ENCODE data around the gene ZNF648.
"Not testable (repeated sequence)": the region's sequence is repeated elsewhere in the genome, so short reads cannot be mapped to it uniquely, and the experiment has no call there.

Gene ZNF648

GRCh38 chr1:182061594-182061993 is at the start of gene ZNF648:
TSS of gene ZNF648 (minus strand) at chr1:182061712. CDS start at chr1:182058010, 3,702 bp downstream.
- no peak within 1 kb of the TSS for H2AFZ ChIP-seq (ENCODE audit: low read depth, low read length)
- H3K4me3 ChIP-seq (ENCODE audit: low read length), result no peak within 1 kb of the TSS
- H3K27me3 ChIP-seq (ENCODE audit: insufficient read depth, low read length), result peaks cover 4% of the 10 kb centered on the region
- no peaks in the 10 kb centered on the region for H3K4me1 ChIP-seq (ENCODE audit: insufficient read depth, low read length)
- no peaks in the 10 kb centered on the region for H3K9me3 ChIP-seq (ENCODE audit: low read length)
- no peaks in the 10 kb centered on the region for H3K36me3 ChIP-seq (ENCODE audit: insufficient read depth, low read length)

GRCh38 chr1:182110635-182111034 is 49.1 kb upstream of the ZNF648 start:
- Histone ChIP-seq H3K9me3 (ENCODE audit: low read length) (no peaks in the 10 kb centered on the region), H2AFZ (ENCODE audit: low read depth, low read length) (no peak overlapping the region), H3K4me1 (ENCODE audit: insufficient read depth, low read length) (peaks cover 8% of the 10 kb centered on the region), H3K36me3 (ENCODE audit: insufficient read depth, low read length) (no peaks in the 10 kb centered on the region), H3K27me3 (ENCODE audit: insufficient read depth, low read length) (no peaks in the 10 kb centered on the region), H3K4me3 (ENCODE audit: low read length) (no peak overlapping the region)

- H3K4me1 ChIP-seq (ENCODE audit: insufficient read depth, low read length), result peaks cover 8% of the 10 kb centered on the region
- H3K27me3 ChIP-seq (ENCODE audit: insufficient read depth, low read length), result no peaks in the 10 kb centered on the region
- no peaks in the 10 kb centered on the region for H3K36me3 ChIP-seq (ENCODE audit: insufficient read depth, low read length)
- no peak overlapping the region for H2AFZ ChIP-seq (ENCODE audit: low read depth, low read length)
- H3K9me3 ChIP-seq (ENCODE audit: low read length), result no peaks in the 10 kb centered on the region
- no peak overlapping the region for H3K4me3 ChIP-seq (ENCODE audit: low read length)
Observed at GRCh38 chr1:182109771-182110170, 48.3 kb upstream of the ZNF648 start.

GRCh38 chr1:182107209-182107608 is 45.7 kb upstream of the ZNF648 start:
- Histone ChIP-seq H3K4me1 (ENCODE audit: insufficient read depth, low read length) (no peaks in the 10 kb centered on the region), H3K9me3 (ENCODE audit: low read length) (no peaks in the 10 kb centered on the region), H3K27me3 (ENCODE audit: insufficient read depth, low read length) (no peaks in the 10 kb centered on the region), H3K36me3 (ENCODE audit: insufficient read depth, low read length) (no peaks in the 10 kb centered on the region), H2AFZ (ENCODE audit: low read depth, low read length) (no peak overlapping the region), H3K4me3 (ENCODE audit: low read length) (no peak overlapping the region)

GRCh38 chr1:182102043-182102416 is 40.5 kb upstream of the ZNF648 start:
- Histone ChIP-seq H2AFZ (ENCODE audit: low read depth, low read length) (no peak overlapping the region), H3K27me3 (ENCODE audit: insufficient read depth, low read length) (no peaks in the 10 kb centered on the region), H3K4me1 (ENCODE audit: insufficient read depth, low read length) (peaks cover 6% of the 10 kb centered on the region), H3K9me3 (ENCODE audit: low read length) (no peaks in the 10 kb centered on the region), H3K4me3 (ENCODE audit: low read length) (no peak overlapping the region), H3K36me3 (ENCODE audit: insufficient read depth, low read length) (no peaks in the 10 kb centered on the region)

- Histone ChIP-seq H3K4me3 (ENCODE audit: low read length) (no peak overlapping the region), H3K27me3 (ENCODE audit: insufficient read depth, low read length) (no peaks in the 10 kb centered on the region), H3K9me3 (ENCODE audit: low read length) (no peaks in the 10 kb centered on the region), H3K36me3 (ENCODE audit: insufficient read depth, low read length) (no peaks in the 10 kb centered on the region), H3K4me1 (ENCODE audit: insufficient read depth, low read length) (peaks cover 6% of the 10 kb centered on the region), H2AFZ (ENCODE audit: low read depth, low read length) (no peak overlapping the region)
Observed at GRCh38 chr1:182101415-182102042, 40.0 kb upstream of the ZNF648 start.

GRCh38 chr1:182098301-182098700 is 36.8 kb upstream of the ZNF648 start:
- Histone ChIP-seq H3K4me3 (ENCODE audit: low read length) (no peak overlapping the region), H3K36me3 (ENCODE audit: insufficient read depth, low read length) (no peaks in the 10 kb centered on the region), H3K9me3 (ENCODE audit: low read length) (no peaks in the 10 kb centered on the region), H3K27me3 (ENCODE audit: insufficient read depth, low read length) (no peaks in the 10 kb centered on the region), H2AFZ (ENCODE audit: low read depth, low read length) (no peak overlapping the region), H3K4me1 (ENCODE audit: insufficient read depth, low read length) (peaks cover 6% of the 10 kb centered on the region)

- Histone ChIP-seq H3K4me1 (ENCODE audit: insufficient read depth, low read length) (no peaks in the 10 kb centered on the region), H2AFZ (ENCODE audit: low read depth, low read length) (no peak overlapping the region)
Observed at GRCh38 chr1:182095946-182096345, 34.4 kb upstream of the ZNF648 start.

GRCh38 chr1:182094514-182095005 is 33.0 kb upstream of the ZNF648 start:
- not testable (repeated sequence) for H3K27me3 ChIP-seq (ENCODE audit: insufficient read depth, low read length); H3K4me1 ChIP-seq (ENCODE audit: insufficient read depth, low read length); H2AFZ ChIP-seq (ENCODE audit: low read depth, low read length); H3K4me3 ChIP-seq (ENCODE audit: low read length); H3K9me3 ChIP-seq (ENCODE audit: low read length); H3K36me3 ChIP-seq (ENCODE audit: insufficient read depth, low read length)

More at GRCh38 chr1:182095946-182096345, 34.4 kb upstream of the ZNF648 start:
- Histone ChIP-seq H3K36me3 (ENCODE audit: insufficient read depth, low read length) (no peaks in the 10 kb centered on the region), H3K27me3 (ENCODE audit: insufficient read depth, low read length) (no peaks in the 10 kb centered on the region), H3K4me3 (ENCODE audit: low read length) (no peak overlapping the region), H3K9me3 (ENCODE audit: low read length) (no peaks in the 10 kb centered on the region)

- peaks cover 3% of the 10 kb centered on the region for H3K27me3 ChIP-seq (ENCODE audit: insufficient read depth, low read length)
- H3K36me3 ChIP-seq (ENCODE audit: insufficient read depth, low read length), result no peaks in the 10 kb centered on the region
- no peaks in the 10 kb centered on the region for H3K4me1 ChIP-seq (ENCODE audit: insufficient read depth, low read length)
- H3K4me3 ChIP-seq (ENCODE audit: low read length), result no peak overlapping the region
- H2AFZ ChIP-seq (ENCODE audit: low read depth, low read length), result no peak overlapping the region
- H3K9me3 ChIP-seq (ENCODE audit: low read length), result no peaks in the 10 kb centered on the region
Observed at GRCh38 chr1:182093781-182094180, 32.3 kb upstream of the ZNF648 start.

- Histone ChIP-seq H3K4me1 (ENCODE audit: insufficient read depth, low read length) (no peaks in the 10 kb centered on the region), H3K27me3 (ENCODE audit: insufficient read depth, low read length) (peaks cover 12% of the 10 kb centered on the region), H2AFZ (ENCODE audit: low read depth, low read length) (no peak overlapping the region), H3K9me3 (ENCODE audit: low read length) (no peaks in the 10 kb centered on the region), H3K36me3 (ENCODE audit: insufficient read depth, low read length) (no peaks in the 10 kb centered on the region), H3K4me3 (ENCODE audit: low read length) (no peak overlapping the region)
Observed at GRCh38 chr1:182092336-182092735, 30.8 kb upstream of the ZNF648 start.

GRCh38 chr1:182091083-182091482 is 29.6 kb upstream of the ZNF648 start:
- H2AFZ ChIP-seq (ENCODE audit: low read depth, low read length), result no peak overlapping the region
- no peaks in the 10 kb centered on the region for H3K4me1 ChIP-seq (ENCODE audit: insufficient read depth, low read length)
- H3K36me3 ChIP-seq (ENCODE audit: insufficient read depth, low read length), result no peaks in the 10 kb centered on the region
- no peaks in the 10 kb centered on the region for H3K9me3 ChIP-seq (ENCODE audit: low read length)
- peaks cover 12% of the 10 kb centered on the region for H3K27me3 ChIP-seq (ENCODE audit: insufficient read depth, low read length)
- no peak overlapping the region for H3K4me3 ChIP-seq (ENCODE audit: low read length)

- H3K36me3 ChIP-seq (ENCODE audit: insufficient read depth, low read length), result no peaks in the 10 kb centered on the region
- no peak overlapping the region for H2AFZ ChIP-seq (ENCODE audit: low read depth, low read length)
- H3K9me3 ChIP-seq (ENCODE audit: low read length), result no peaks in the 10 kb centered on the region
- no peak overlapping the region for H3K4me3 ChIP-seq (ENCODE audit: low read length)
- H3K27me3 ChIP-seq (ENCODE audit: insufficient read depth, low read length), result peaks cover 12% of the 10 kb centered on the region
- H3K4me1 ChIP-seq (ENCODE audit: insufficient read depth, low read length), result no peaks in the 10 kb centered on the region
Observed at GRCh38 chr1:182087719-182088350, 26.3 kb upstream of the ZNF648 start.

All from neuron (in vitro differentiated cells).